B cell (primary cell): ENCODE results near the gene SLC12A7. TPM values are rescaled to one million over a fixed set of nuclear protein-coding genes. Genes with fewer than 3 reads are reported as not detected.

Experiments
- ATAC-seq: fragments of 200-7000 bp; cut with Tn5 transposase; one replicate; pipeline ENCODE4 v1.10.0; 2021; ENCODE audit warnings: low read depth, mild to moderate bottlenecking, moderate number of reproducible peaks, moderate library complexity
- CTCF ChIA-PET: fragments of 350-600 bp; sonication (Branson Sonifier 250); formaldehyde crosslinking; loops from one replicate; lab custom pipeline; 2021; ENCODE audit warnings: antibody characterized with exemption, inconsistent platforms; lab: Charles Lee
- POLR2A ChIA-PET: fragments of 350-600 bp; sonication (Branson Sonifier 250); formaldehyde crosslinking; loops from one replicate; lab custom pipeline; 2021; ENCODE audit warnings: antibody characterized with exemption; lab: Charles Lee
- DNase-seq: peaks from one replicate; pipeline ENCODE4 v3.0.0; 2013
- H2AFZ ChIP-seq: 2 replicates; pipeline ENCODE4 v1.6.1; 2012; ENCODE audit warnings: mild to moderate bottlenecking, low read depth, low read length; ENCODE audit not compliant: insufficient read depth, poor library complexity, severe bottlenecking
- H3K27ac ChIP-seq, 2 donors: 1 replicate in 1 of 2; 2 replicates in 1 of 2; pipeline ENCODE4 v1.5.1; 2012 to 2013; ENCODE audit warnings: low read length in 2 of 2, mild to moderate bottlenecking in 2 of 2, moderate library complexity in 1 of 2
- H3K27me3 ChIP-seq, 4 experiments: fragments of 200-600 bp in 1 of 4; sonication (generic) in 1 of 4; replicated peaks in 1 of 4; 1 replicate in 2 of 4; 2 replicates in 2 of 4; pipeline versions ENCODE4 v1.6.1 to v1.7.0; 2013 to 2016; ENCODE audit warnings: low read length in 3 of 4, mild to moderate bottlenecking in 2 of 4, mixed read lengths in 1 of 4, moderate library complexity in 1 of 4; ENCODE audit not compliant: insufficient read depth in 4 of 4, control insufficient read depth in 3 of 4; ENCODE audit errors: control extremely low read depth in 1 of 4
- H3K36me3 ChIP-seq, 2 experiments: replicated peaks in 1 of 2; 1 replicate in 1 of 2; 2 replicates in 1 of 2; pipeline versions ENCODE4 v1.6.1 to v1.7.1; 2013; ENCODE audit warnings: low read length in 1 of 2; ENCODE audit not compliant: insufficient read depth in 2 of 2, control insufficient read depth in 1 of 2; ENCODE audit errors: control extremely low read depth in 1 of 2, extremely low read depth in 1 of 2
- H3K4me1 ChIP-seq, 2 donors: fragments of 200-600 bp in 1 of 2; sonication (generic) in 1 of 2; 1 replicate in 1 of 2; 2 replicates in 1 of 2; pipeline versions ENCODE4 v1.5.1 to v1.6.1; 2013 to 2017; ENCODE audit warnings: low read length in 2 of 2; ENCODE audit not compliant: control insufficient read depth in 2 of 2, insufficient read depth in 2 of 2
- H3K4me2 ChIP-seq: replicated peaks from 2 replicates; pipeline ENCODE3; 2012; ENCODE audit warnings: mild to moderate bottlenecking, low read depth, low read length; ENCODE audit not compliant: poor library complexity, severe bottlenecking
- H3K4me3 ChIP-seq, 5 experiments: fragments of 200-600 bp in 1 of 5; sonication (generic) in 1 of 5; 1 replicate in 3 of 5; 2 replicates in 2 of 5; pipeline versions ENCODE4 v1.5.1 to v1.7.0; 2011 to 2016; ENCODE audit warnings: low read length in 4 of 5, mild to moderate bottlenecking in 4 of 5, low read depth in 2 of 5, control low read depth in 1 of 5, moderate library complexity in 1 of 5; ENCODE audit not compliant: insufficient read depth in 1 of 5; ENCODE audit errors: control extremely low read depth in 1 of 5, extremely low read depth in 1 of 5
- H3K79me2 ChIP-seq: fragments of 200-600 bp; sonication (generic); one replicate; pipeline ENCODE4 v1.6.0; 2016; ENCODE audit warnings: low read length; ENCODE audit not compliant: control insufficient read depth, insufficient read depth
- H3K9ac ChIP-seq: fragments of 200-600 bp; sonication (generic); 2 replicates; pipeline ENCODE4 v1.6.1; 2017; ENCODE audit warnings: mild to moderate bottlenecking, low read length, moderate library complexity
- H3K9me3 ChIP-seq, 3 donors: one replicate each; pipeline versions ENCODE4 v1.6.1 to v1.7.1; 2013; ENCODE audit warnings: low read length in 2 of 3; ENCODE audit not compliant: control insufficient read depth in 2 of 3, insufficient read depth in 1 of 3; ENCODE audit errors: control extremely low read depth in 1 of 3
- H4K20me1 ChIP-seq: 2 replicates; pipeline ENCODE4 v1.6.0; 2012; ENCODE audit warnings: mild to moderate bottlenecking, low read length; ENCODE audit not compliant: insufficient read depth, control insufficient read depth, poor library complexity, severe bottlenecking
- H3K27ac Mint-ChIP-seq: one replicate; pipeline ENCODE4 v1.8.0; 2021; ENCODE audit warnings: mixed read lengths
- H3K27me3 Mint-ChIP-seq: one replicate; pipeline ENCODE4 v1.8.0; 2021; ENCODE audit warnings: mixed read lengths
- H3K4me1 Mint-ChIP-seq: one replicate; pipeline ENCODE4 v1.8.0; 2021; ENCODE audit warnings: mixed read lengths
- H3K4me3 Mint-ChIP-seq: one replicate; pipeline ENCODE4 v1.8.0; 2021; ENCODE audit warnings: mixed read lengths
- H3K9me3 Mint-ChIP-seq: one replicate; pipeline ENCODE4 v1.8.0; 2022; ENCODE audit warnings: mixed read lengths; ENCODE audit not compliant: insufficient read depth
- EZH2 ChIP-seq: IDR thresholded peaks from 2 replicates; pipeline ENCODE4 v1.6.1; 2012; ENCODE audit warnings: borderline replicate concordance, low read depth, mild to moderate bottlenecking, moderate library complexity, low read length; ENCODE audit not compliant: insufficient read depth, poor library complexity, severe bottlenecking
- WGBS: methylation state at CpG from one replicate; pipeline ENCODE4 v1.1.5; 2013; ENCODE audit warnings: missing lambda C conversion rate; ENCODE audit not compliant: insufficient coverage; 5-methylcytosine and 5-hydroxymethylcytosine counted together
- intact Hi-C: fragments of 100-400 bp; cut with micrococcal nuclease; formaldehyde crosslinking; loops from one replicate; pipeline ENCODE4 v1.10.0; 2022
- polyA plus RNA-seq: library from polyadenylated mRNA; depleted of rRNA; stranded (reverse); fragments of >200 nt; gene quantifications from 2 replicates; pipeline ENCODE4 v1.2.3, GENCODE V29; 2012
- total RNA-seq, 2 donors: library from RNA; stranded (reverse); fragments of 120-200 nt in 1 of 2; gene quantifications; 1 replicate in 1 of 2; 2 replicates in 1 of 2; pipeline versions ENCODE4 v1.2.3 to v1.2.4, GENCODE V29; 2013 to 2022
- TF ChIP-seq, protein P1 (sequence below): fragments of 200-600 bp; IDR thresholded peaks from one replicate; pipeline ENCODE4 v1.8.0; 2022; ENCODE audit warnings: antibody characterized with exemption, mild to moderate bottlenecking

Gene SLC12A7
- total and polyA plus RNA-seq, 2 donors (not counting 1 experiment from before 2014, with no cell fraction given): 25.5 to 34.4 TPM

- ATAC-seq (no peak), DNase-seq (no peak)
- intact Hi-C loops: no loop called here
- Histone ChIP-seq H3K27ac (no peak overlapping the region), H4K20me1 (no peaks in the 10 kb centered on the region), H3K9ac (no peak overlapping the region), H3K4me1 (peaks cover 45 to 47% of the 10 kb centered on the region in 2 donors), H2AFZ (no peak overlapping the region), H3K79me2 (no peaks in the 10 kb centered on the region), H3K27me3 (peaks cover 0 to 18% (median 4%) of the 10 kb centered on the region in 4 experiments), H3K4me3 (no peak overlapping the region), H3K36me3 (no peaks in the 10 kb centered on the region), H3K4me2 (no peak overlapping the region), H3K9me3 (peaks cover 0 to 4% (median 0%) of the 10 kb centered on the region in 3 donors)
- Mint-ChIP-seq H3K27me3 (peaks cover 20% of the 10 kb centered on the region), H3K4me3 (peak overlapping the region; percentile 59), H3K27ac (no peak overlapping the region), H3K9me3 (no peaks in the 10 kb centered on the region), H3K4me1 (peaks cover 40% of the 10 kb centered on the region)
- TF ChIP-seq, protein P1, sequence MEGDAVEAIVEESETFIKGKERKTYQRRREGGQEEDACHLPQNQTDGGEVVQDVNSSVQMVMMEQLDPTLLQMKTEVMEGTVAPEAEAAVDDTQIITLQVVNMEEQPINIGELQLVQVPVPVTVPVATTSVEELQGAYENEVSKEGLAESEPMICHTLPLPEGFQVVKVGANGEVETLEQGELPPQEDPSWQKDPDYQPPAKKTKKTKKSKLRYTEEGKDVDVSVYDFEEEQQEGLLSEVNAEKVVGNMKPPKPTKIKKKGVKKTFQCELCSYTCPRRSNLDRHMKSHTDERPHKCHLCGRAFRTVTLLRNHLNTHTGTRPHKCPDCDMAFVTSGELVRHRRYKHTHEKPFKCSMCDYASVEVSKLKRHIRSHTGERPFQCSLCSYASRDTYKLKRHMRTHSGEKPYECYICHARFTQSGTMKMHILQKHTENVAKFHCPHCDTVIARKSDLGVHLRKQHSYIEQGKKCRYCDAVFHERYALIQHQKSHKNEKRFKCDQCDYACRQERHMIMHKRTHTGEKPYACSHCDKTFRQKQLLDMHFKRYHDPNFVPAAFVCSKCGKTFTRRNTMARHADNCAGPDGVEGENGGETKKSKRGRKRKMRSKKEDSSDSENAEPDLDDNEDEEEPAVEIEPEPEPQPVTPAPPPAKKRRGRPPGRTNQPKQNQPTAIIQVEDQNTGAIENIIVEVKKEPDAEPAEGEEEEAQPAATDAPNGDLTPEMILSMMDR: no peak
- no peak for TF ChIP-seq EZH2
- WGBS: 94% methylated on average over 10 of the region's 10 CpGs
- CTCF ChIA-PET: interaction anchor here (0.8 to 7.0 kb wide), 5 partner anchors 11 to 494 kb away, joined by 3 to 48 read pairs (median 4); no protein-coding TSS in a partner anchor
- POLR2A ChIA-PET: interaction anchor here (1.7 kb wide), 1 partner anchor 17 kb away, joined by 4 read pairs; no protein-coding TSS in a partner anchor
Measured at GRCh38 chr5:1150866-1151265, 39.0 kb upstream of the SLC12A7 start.

GRCh38 chr5:1144638-1145396 lies 33.0 kb upstream of the SLC12A7 start:
- peaks cover 11% of the 10 kb centered on the region for H3K4me1 Mint-ChIP-seq
- CTCF ChIA-PET: no interaction called here
- Histone ChIP-seq H3K9me3 (no peaks in the 10 kb centered on the region), H3K9ac (no peak overlapping the region), H3K36me3 (no peaks in the 10 kb centered on the region), H3K27ac (no peak overlapping the region), H3K4me2 (no peak overlapping the region), H3K4me1 (peaks cover 10 to 17% of the 10 kb centered on the region in 2 donors), H3K27me3 (peaks cover 0 to 3% (median under 1%) of the 10 kb centered on the region in 4 experiments), H2AFZ (no peak overlapping the region), H3K4me3 (no peak overlapping the region), H3K79me2 (no peaks in the 10 kb centered on the region), H4K20me1 (no peaks in the 10 kb centered on the region)
- DNase-seq (no peak), ATAC-seq (no peak)
- TF ChIP-seq, protein P1: no peak
- TF ChIP-seq EZH2: no peak
- POLR2A ChIA-PET: no interaction called here
- intact Hi-C loops: no loop called here
- H3K4me3 Mint-ChIP-seq: no peak overlapping the region
- H3K27ac Mint-ChIP-seq: no peak overlapping the region
- 90% methylated on average over 24 of the region's 25 CpGs for WGBS
- H3K9me3 Mint-ChIP-seq: no peaks in the 10 kb centered on the region
- peaks cover 13% of the 10 kb centered on the region for H3K27me3 Mint-ChIP-seq
